ENCODE measurements around the gene ZSCAN9. TPM values are rescaled to one million over a fixed set of nuclear protein-coding genes. Genes with fewer than 3 reads are reported as not detected.

The ZSCAN9 gene
- total and polyA plus RNA-seq, 9 of the 15 experiments (the other 6 are each of a cell fraction or from before 2014, with no cell fraction given): 18.8 to 48.9 (median 28.7) TPM

GRCh38 chr6:28217890-28218289 is 7.2 kb upstream of the ZSCAN9 start (continued):
- TF ChIP-seq, protein P1, sequence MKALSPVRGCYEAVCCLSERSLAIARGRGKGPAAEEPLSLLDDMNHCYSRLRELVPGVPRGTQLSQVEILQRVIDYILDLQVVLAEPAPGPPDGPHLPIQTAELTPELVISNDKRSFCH (CRISPR knock-in tag; IDR thresholded peaks at IDR 0.05): no peak
- TF ChIP-seq, protein P1 (tag; IDR thresholded peaks at IDR 0.05): no peak
- TF ChIP-seq NELFE (IDR thresholded peaks at IDR 0.05; ENCODE audit: insufficient read depth, insufficient read length) (no peak), E4F1 (CRISPR knock-in tag; IDR thresholded peaks at IDR 0.05; ENCODE audit: borderline replicate concordance) (no peak), CSDE1 (IDR thresholded peaks at IDR 0.05) (no peak), ELF1 (tag; IDR thresholded peaks at IDR 0.05) (no peak), ZNF431 (CRISPR knock-in tag; IDR thresholded peaks at IDR 0.05) (no peak), FOXA3 (CRISPR knock-in tag; conservative IDR thresholded peaks at IDR 0.05 in 1 of 2, IDR thresholded peaks at IDR 0.05 in 1 of 2) (no peak), NR2C1 (IDR thresholded peaks at IDR 0.05) (no peak), NR2C1 (tag; IDR thresholded peaks at IDR 0.05) (no peak)
- TF ChIP-seq, protein P2, sequence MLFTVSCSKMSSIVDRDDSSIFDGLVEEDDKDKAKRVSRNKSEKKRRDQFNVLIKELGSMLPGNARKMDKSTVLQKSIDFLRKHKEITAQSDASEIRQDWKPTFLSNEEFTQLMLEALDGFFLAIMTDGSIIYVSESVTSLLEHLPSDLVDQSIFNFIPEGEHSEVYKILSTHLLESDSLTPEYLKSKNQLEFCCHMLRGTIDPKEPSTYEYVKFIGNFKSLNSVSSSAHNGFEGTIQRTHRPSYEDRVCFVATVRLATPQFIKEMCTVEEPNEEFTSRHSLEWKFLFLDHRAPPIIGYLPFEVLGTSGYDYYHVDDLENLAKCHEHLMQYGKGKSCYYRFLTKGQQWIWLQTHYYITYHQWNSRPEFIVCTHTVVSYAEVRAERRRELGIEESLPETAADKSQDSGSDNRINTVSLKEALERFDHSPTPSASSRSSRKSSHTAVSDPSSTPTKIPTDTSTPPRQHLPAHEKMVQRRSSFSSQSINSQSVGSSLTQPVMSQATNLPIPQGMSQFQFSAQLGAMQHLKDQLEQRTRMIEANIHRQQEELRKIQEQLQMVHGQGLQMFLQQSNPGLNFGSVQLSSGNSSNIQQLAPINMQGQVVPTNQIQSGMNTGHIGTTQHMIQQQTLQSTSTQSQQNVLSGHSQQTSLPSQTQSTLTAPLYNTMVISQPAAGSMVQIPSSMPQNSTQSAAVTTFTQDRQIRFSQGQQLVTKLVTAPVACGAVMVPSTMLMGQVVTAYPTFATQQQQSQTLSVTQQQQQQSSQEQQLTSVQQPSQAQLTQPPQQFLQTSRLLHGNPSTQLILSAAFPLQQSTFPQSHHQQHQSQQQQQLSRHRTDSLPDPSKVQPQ (CRISPR knock-in tag; IDR thresholded peaks at IDR 0.05; ENCODE audit: borderline replicate concordance): no peak

All from K562 (cell line).